IPS DF 6.9 (cell line): Measurements from ENCODE around the gene UCN2.

Source experiments
- DNase-seq: peaks from one replicate; pipeline ENCODE4 v3.0.0-alpha.2; 2013; ENCODE audit warnings: low read depth, low spot score
- H3K27ac ChIP-seq: one replicate; pipeline ENCODE4 v1.5.1; 2013; ENCODE audit warnings: low read length, control low read depth
- H3K27me3 ChIP-seq: 2 replicates; pipeline ENCODE4 v1.6.1; 2013; ENCODE audit warnings: mild to moderate bottlenecking, low read length; ENCODE audit not compliant: control insufficient read depth, insufficient read depth
- H3K36me3 ChIP-seq: 2 replicates; pipeline ENCODE4 v1.6.1; 2013; ENCODE audit warnings: low read length; ENCODE audit not compliant: control insufficient read depth, insufficient read depth
- H3K4me1 ChIP-seq: 2 replicates; pipeline ENCODE4 v1.6.1; 2013; ENCODE audit warnings: low read length; ENCODE audit not compliant: control insufficient read depth, insufficient read depth
- H3K4me3 ChIP-seq: 2 replicates; pipeline ENCODE4 v1.5.1; 2013; ENCODE audit warnings: mild to moderate bottlenecking, low read length
- H3K9me3 ChIP-seq: 2 replicates; pipeline ENCODE4 v1.6.1; 2013; ENCODE audit warnings: low read length, inconsistent platforms; ENCODE audit not compliant: control insufficient read depth, insufficient read depth
- WGBS: extraction: QIAGEN DNeasy Blood & Tissue Kit; methylation state at CpG from one replicate; pipeline ENCODE4 v1.1.7; 2013; ENCODE audit warnings: mixed read lengths, missing lambda C conversion rate; ENCODE audit not compliant: insufficient read length, insufficient coverage; 5-methylcytosine and 5-hydroxymethylcytosine counted together

Gene UCN2

GRCh38 chr3:48518638-48519276 lies 44.8 kb downstream of the UCN2 start:
- Histone ChIP-seq H3K36me3 (peaks cover 10% of the 10 kb centered on the region), H3K27ac (no peak overlapping the region), H3K27me3 (no peaks in the 10 kb centered on the region), H3K9me3 (no peaks in the 10 kb centered on the region), H3K4me1 (no peaks in the 10 kb centered on the region), H3K4me3 (no peak overlapping the region)
- DNase-seq, result no peak
- WGBS, result no CpG with 5 or more reads among the region's 12 CpGs

DNA sequence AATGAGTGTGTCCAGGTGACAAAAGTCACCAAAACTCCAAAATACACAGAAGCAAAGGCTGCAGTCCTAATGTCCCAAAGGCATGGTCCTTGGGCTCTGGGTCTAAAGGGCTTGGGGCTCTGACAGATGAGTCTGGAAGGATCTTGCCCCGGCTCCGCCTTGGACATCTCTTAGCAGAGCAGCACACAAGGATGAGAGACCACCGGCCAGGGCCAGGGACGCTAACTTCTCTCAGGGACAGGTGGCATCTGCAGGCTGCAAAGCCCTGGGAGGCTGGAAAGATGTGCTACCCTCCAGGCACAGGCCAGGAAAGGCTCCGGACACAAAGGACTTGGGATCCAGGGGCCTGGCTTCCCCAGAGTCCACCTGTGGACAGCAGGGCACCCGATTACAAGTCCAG lies 45.5 kb downstream of the UCN2 start:
- Histone ChIP-seq H3K27ac (no peak overlapping the region), H3K36me3 (peaks cover 10% of the 10 kb centered on the region), H3K4me1 (no peaks in the 10 kb centered on the region), H3K27me3 (no peaks in the 10 kb centered on the region), H3K9me3 (no peaks in the 10 kb centered on the region), H3K4me3 (no peak overlapping the region)
- DNase-seq, result no peak
- WGBS, result no CpG with 5 or more reads among the region's 6 CpGs

- WGBS, result no CpG with 5 or more reads among the region's 8 CpGs
- Histone ChIP-seq H3K9me3 (no peaks in the 10 kb centered on the region), H3K4me3 (no peak overlapping the region), H3K27ac (no peak overlapping the region), H3K27me3 (no peaks in the 10 kb centered on the region), H3K36me3 (peaks cover 10% of the 10 kb centered on the region), H3K4me1 (no peaks in the 10 kb centered on the region)
- DNase-seq, result no peak
Measured at GRCh38 chr3:48516571-48516970, 47.0 kb downstream of the UCN2 start.

- no CpG with 5 or more reads among the region's 8 CpGs for WGBS
- Histone ChIP-seq H3K9me3 (no peaks in the 10 kb centered on the region), H3K36me3 (peaks cover 10% of the 10 kb centered on the region), H3K4me1 (no peaks in the 10 kb centered on the region), H3K27me3 (no peaks in the 10 kb centered on the region), H3K27ac (no peak overlapping the region), H3K4me3 (no peak overlapping the region)
- no peak for DNase-seq
Measured at GRCh38 chr3:48514431-48515227, 49.0 kb downstream of the UCN2 start.
